ENCODE results near the gene LMX1B.

DNA sequence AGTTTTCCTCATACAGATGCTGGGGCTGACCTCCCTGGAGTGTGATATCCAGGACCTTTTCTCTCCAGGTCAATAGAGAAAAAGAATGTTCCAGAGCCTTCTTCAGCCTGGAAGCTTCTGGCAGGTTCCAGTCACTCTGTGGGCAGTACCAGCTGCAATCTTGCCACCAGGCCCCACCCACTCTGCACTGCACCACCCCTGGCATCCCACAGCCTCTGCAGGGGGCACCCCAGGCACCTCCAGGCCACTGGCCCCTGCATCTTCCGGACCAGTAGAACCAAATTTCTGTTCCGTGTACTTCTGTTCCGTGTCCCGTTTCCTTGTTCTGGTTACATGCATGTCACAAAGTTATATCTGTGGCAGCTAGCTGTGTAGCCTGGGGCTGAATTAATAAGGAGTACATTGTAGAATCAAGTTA lies 107.8 kb downstream of the LMX1B start:
- no peak for TF ChIP-seq MXI1 (conservative IDR thresholded peaks at IDR 0.05; ENCODE audit: poor library complexity, severe bottlenecking)
- TF ChIP-seq SMC3 (conservative IDR thresholded peaks at IDR 0.05; ENCODE audit: poor library complexity) = no peak
- no peak for TF ChIP-seq POLR2AphosphoS5 (IDR thresholded peaks at IDR 0.05)
- TF ChIP-seq, protein P1, sequence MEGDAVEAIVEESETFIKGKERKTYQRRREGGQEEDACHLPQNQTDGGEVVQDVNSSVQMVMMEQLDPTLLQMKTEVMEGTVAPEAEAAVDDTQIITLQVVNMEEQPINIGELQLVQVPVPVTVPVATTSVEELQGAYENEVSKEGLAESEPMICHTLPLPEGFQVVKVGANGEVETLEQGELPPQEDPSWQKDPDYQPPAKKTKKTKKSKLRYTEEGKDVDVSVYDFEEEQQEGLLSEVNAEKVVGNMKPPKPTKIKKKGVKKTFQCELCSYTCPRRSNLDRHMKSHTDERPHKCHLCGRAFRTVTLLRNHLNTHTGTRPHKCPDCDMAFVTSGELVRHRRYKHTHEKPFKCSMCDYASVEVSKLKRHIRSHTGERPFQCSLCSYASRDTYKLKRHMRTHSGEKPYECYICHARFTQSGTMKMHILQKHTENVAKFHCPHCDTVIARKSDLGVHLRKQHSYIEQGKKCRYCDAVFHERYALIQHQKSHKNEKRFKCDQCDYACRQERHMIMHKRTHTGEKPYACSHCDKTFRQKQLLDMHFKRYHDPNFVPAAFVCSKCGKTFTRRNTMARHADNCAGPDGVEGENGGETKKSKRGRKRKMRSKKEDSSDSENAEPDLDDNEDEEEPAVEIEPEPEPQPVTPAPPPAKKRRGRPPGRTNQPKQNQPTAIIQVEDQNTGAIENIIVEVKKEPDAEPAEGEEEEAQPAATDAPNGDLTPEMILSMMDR (IDR thresholded peaks at IDR 0.05; ENCODE audit: poor library complexity, severe bottlenecking) = no peak
- TF ChIP-seq, protein P2, sequence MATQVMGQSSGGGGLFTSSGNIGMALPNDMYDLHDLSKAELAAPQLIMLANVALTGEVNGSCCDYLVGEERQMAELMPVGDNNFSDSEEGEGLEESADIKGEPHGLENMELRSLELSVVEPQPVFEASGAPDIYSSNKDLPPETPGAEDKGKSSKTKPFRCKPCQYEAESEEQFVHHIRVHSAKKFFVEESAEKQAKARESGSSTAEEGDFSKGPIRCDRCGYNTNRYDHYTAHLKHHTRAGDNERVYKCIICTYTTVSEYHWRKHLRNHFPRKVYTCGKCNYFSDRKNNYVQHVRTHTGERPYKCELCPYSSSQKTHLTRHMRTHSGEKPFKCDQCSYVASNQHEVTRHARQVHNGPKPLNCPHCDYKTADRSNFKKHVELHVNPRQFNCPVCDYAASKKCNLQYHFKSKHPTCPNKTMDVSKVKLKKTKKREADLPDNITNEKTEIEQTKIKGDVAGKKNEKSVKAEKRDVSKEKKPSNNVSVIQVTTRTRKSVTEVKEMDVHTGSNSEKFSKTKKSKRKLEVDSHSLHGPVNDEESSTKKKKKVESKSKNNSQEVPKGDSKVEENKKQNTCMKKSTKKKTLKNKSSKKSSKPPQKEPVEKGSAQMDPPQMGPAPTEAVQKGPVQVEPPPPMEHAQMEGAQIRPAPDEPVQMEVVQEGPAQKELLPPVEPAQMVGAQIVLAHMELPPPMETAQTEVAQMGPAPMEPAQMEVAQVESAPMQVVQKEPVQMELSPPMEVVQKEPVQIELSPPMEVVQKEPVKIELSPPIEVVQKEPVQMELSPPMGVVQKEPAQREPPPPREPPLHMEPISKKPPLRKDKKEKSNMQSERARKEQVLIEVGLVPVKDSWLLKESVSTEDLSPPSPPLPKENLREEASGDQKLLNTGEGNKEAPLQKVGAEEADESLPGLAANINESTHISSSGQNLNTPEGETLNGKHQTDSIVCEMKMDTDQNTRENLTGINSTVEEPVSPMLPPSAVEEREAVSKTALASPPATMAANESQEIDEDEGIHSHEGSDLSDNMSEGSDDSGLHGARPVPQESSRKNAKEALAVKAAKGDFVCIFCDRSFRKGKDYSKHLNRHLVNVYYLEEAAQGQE (IDR thresholded peaks at IDR 0.05; ENCODE audit: borderline replicate concordance) = no peak
- TF ChIP-seq EZH2 (IDR thresholded peaks at IDR 0.05; ENCODE audit: borderline replicate concordance, insufficient read depth, low read length, poor library complexity, severe bottlenecking) = no peak

Data from neural cell (in vitro differentiated cells).